HL-60 (cell line): ENCODE measurements around the gene GMNN.

ENCODE experiments used
- CTCF ChIP-seq: IDR thresholded peaks from one replicate; pipeline ENCODE4 v1.5.1; 2011; ENCODE audit warnings: low read length, control low read depth, inconsistent platforms; ENCODE audit not compliant: insufficient read depth
- GABPA ChIP-seq: IDR thresholded peaks from 2 replicates; pipeline ENCODE4 v1.6.1; 2012; ENCODE audit warnings: low read depth
- REST ChIP-seq: IDR thresholded peaks from 2 replicates; pipeline ENCODE4 v1.6.1; 2012; ENCODE audit warnings: low read depth; ENCODE audit not compliant: insufficient replicate concordance

GRCh38 chr6:24832794-24833193 is 58.1 kb downstream of the GMNN start:
- no peak for TF ChIP-seq REST
- no peak for TF ChIP-seq CTCF
- TF ChIP-seq GABPA: no peak
